Activated CD4-positive, alpha-beta T cell treated with anti-CD3 and anti-CD28 coated beads, Interleukin-2, amount 50 U/mL, for 24 hours (primary cell): ENCODE measurements around the gene RRH.

ENCODE experiments used
- DNase-seq, 2 donors: peaks; one replicate each; pipeline ENCODE4 v3.0.0-alpha.2; 2020; ENCODE audit warnings: low read depth in 1 of 2, low spot score in 1 of 2

Gene RRH

DNA sequence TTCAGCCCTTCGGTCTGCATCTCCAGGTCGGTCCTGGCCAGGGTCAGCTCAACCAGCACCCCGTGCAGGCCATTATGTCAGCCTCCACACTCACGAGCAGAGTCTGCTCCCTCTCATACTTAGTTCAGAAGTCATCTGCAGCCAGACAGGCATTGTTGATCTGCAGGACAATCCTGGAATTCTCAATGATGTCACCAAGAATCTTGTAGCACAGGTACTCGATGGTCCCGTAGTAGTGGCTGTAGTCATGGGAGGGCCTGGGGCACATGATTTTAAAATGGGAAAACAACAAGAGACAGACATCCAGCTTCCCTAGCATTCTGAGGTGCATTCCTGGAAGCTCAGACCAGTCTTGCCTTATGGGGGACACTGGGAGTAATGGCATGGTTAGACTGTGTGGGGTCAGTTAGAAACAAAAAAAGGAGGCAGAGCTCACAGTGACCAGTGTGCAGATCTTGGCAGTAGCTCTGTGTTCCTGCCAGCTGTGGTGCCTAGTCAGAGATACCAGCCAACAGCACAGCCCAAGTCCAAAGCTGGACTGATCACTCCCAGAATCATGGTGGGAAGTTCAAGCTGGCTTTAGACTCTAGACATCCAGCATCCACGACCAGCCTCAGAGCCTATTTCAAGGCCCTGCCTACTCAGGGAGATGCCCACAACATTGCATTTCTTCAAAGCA lies 52.0 kb downstream of the RRH start:
- no peak for DNase-seq

DNA sequence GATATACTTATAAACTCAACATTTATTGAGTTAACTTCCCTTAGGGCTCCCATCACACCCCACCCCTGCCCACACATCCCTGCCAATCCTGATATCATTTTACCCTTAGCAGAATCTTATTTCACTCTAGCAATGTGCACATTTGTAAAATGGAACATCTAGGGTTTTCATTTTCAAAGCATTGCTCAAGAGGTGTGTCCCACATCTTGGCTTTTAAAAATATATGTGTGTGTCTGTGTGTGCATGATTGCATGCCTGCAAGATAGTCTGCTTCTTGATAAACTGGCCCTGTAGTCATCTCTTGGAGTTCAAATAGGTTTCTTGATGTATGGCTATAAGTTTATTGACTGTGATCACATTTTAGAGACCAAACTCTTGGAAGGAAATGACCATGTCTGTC lies 58.5 kb downstream of the RRH start:
- DNase-seq, result no peak

DNA sequence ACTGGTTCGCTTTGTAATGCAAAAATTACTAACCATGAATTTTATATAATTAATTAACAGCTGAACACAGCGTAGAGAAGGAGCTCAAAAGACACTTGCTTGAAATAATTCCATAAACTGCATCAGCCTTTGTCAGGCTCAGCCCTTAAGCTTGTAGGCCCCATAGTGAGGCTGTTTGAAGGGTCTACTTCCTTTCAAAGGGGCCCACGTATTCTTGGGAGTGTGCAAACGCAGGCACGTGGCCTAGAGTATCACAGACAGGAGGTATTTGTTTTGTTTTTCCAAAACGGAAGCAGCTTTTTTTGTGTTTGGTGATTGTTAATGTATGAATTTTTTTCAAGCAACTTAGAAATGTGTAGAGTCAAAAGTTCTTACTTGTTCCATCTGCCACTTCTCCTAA lies 59.3 kb downstream of the RRH start:
- no peak for DNase-seq

DNA sequence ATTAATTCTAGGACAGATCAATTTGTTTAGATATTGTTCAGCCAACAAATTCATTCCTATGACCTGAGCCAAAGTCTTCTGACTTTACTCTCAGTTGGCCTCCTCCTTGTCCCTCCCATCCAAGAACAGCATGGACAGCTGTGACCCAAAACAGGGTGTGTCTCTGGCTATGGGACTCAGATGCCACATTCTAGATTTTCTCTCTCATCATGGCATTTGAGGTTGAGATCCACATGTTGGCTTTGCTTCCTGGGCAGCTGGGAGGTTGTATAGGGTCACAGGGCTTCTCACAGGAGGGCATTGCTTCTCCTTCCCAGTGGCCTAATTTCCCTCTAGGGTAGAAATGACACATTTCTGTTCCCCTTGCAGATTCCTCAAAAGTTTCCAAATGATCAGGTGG lies 62.3 kb downstream of the RRH start:
- DNase-seq, result no peak
